HG03066 (cell line): ENCODE results near the gene RALA.
"Not testable (repeated sequence)": the region's sequence is repeated elsewhere in the genome, so short reads cannot be mapped to it uniquely, and the experiment has no call there.

ENCODE experiments used
- ATAC-seq: cut with Tn5 transposase; IDR thresholded peaks from one replicate; pipeline ENCODE4 v1.9.1; 2021; ENCODE audit warnings: low read depth; ENCODE audit not compliant: unreplicated experiment

Gene RALA

GRCh38 chr7:39679874-39680273, 56.5 kb downstream of the RALA start:
- not testable (repeated sequence) for ATAC-seq

- no peak for ATAC-seq
Measured at GRCh38 chr7:39681887-39682441, 58.6 kb downstream of the RALA start.

GRCh38 chr7:39683216-39683845, 60.0 kb downstream of the RALA start:
- no peak for ATAC-seq

GRCh38 chr7:39686261-39686924, 63.0 kb downstream of the RALA start:
- no peak for ATAC-seq

DNA sequence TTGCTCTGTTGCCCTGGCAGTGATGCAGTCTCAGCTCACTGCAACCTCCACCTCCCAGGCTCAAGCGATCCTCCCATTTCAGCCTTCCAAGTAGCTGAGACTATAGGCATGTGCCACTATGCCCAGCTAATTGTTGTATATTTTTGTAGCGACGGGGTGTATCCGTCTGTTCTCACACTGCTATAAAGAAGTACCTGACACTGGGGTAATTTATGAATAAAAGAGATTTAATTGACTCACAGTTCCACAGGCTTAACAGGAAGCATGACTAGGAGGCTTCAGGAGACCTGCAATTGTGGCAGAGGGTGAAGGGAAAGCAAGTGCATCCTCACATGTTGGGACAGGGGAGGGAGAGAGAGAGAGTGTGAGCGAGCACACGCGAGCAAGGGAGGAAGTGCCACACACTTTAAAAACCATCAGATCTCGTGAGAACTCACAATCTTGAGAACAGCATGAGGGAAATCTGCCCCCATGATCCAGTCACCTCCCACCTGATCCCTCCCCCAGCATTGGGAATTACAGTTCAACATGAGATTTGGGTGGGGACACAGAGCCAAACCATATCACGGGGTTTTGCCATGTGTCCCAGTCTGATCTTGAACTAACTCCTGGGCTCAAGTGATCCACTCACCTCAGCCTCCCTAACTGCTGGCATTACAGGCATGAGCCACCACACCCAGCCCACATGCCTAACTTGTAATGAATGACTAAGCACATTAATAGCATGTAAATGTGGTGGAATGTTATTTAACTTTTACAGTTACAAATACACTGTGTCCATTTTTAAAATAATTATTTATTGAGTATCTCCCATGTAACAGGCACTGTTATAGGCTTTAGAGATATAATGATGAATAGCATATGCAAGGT, 65.5 kb downstream of the RALA start:
- ATAC-seq = no peak

GRCh38 chr7:39691821-39692220, 68.4 kb downstream of the RALA start:
- ATAC-seq = no peak

- ATAC-seq = not testable (repeated sequence)
Measured at GRCh38 chr7:39693086-39693485, 69.7 kb downstream of the RALA start.

GRCh38 chr7:39693812-39694211, 70.4 kb downstream of the RALA start:
- ATAC-seq = no peak

DNA sequence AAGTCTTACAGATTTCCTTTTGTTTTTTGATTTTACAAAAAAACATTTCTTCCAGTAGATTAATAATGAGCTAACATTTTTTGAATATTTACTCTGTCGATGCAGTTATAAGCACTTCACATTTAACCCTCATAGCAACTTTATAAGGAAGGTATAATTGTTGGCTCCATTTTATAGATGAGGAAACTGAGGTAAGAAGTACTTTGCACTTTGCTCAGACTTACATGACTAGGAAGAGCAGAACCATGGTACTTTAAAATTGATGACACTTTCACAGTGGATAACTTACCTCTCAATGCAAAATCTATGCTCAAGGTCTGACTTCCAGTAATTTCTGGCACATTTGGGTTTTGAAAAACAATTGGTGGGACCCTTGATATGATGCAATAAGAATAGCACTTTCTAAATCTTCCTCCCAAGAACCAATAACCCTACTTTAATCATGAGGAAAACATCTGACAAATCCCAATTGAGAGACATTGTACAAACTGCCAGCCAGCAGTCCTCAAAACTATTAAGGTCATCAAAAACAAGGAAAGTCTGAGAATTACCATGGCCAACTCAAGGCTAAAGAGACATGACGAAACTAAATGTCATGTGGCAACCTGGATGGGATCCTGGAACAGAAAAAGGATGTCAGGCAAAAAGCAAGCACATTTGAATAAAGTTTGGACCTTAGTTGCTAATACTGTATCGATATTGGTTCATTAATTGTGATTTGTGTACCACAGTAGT, 72.6 kb downstream of the RALA start:
- ATAC-seq = no peak

DNA sequence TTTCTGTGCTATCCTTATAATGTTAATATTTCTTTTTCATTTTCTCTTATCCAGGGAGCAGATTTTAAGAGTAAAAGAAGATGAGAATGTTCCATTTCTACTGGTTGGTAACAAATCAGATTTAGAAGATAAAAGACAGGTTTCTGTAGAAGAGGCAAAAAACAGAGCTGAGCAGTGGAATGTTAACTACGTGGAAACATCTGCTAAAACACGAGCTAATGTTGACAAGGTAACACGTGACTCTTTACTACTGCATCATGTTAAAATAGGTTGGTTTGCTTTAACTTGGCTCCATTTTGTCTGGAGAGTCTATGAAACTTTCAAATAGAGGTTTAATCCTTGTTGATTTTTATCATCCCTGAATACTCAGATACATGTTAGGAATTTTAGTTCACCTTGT, 73.3 kb downstream of the RALA start:
- no peak for ATAC-seq

DNA sequence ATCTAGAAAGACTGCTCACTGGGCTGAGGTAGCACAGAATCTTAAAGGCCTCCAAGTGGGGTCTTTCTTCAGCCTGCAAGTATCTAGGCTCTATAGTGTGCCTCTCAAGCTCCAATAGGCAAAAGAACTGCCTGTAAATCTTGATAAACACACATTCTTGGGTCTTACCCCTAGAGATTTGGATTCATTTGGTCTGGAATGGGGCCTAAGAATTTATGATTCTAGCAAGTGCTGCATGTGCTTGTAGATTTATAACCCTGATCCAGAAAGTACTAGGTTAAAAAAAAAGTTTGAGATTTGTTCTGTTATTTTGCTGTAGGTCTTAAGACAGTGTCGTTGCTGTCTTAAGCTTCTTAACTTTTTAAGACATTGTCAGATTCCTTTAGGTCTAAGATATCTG, 74.1 kb downstream of the RALA start:
- ATAC-seq = no peak

DNA sequence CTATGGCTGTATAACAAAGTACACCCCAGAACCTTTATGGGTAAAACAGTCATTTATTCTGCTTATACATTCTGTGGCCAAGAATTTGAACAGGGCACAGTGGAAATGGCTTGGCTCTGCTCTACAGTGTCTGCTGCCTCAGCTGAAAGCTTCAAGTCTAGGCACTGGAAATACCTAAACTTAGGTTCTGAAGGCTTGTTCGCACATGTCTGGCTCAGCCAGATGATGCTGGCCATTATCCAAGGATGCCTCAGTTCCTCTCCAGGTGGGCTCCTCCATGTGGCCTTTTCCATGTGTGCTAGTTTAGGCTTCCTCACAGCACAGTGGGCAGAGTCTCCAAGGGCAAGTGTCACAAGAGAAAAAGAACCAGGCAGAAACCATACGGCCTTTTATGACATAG, 76.8 kb downstream of the RALA start:
- no peak for ATAC-seq

- no peak for ATAC-seq
Measured at GRCh38 chr7:39700932-39701331, 77.6 kb downstream of the RALA start.

- ATAC-seq = no peak
Measured at GRCh38 chr7:39702133-39702532, 78.8 kb downstream of the RALA start.

GRCh38 chr7:39703144-39703543, 79.8 kb downstream of the RALA start:
- no peak for ATAC-seq

- no peak for ATAC-seq
Measured at GRCh38 chr7:39709029-39709428, 85.7 kb downstream of the RALA start.

- ATAC-seq = no peak
Measured at GRCh38 chr7:39709768-39710311, 86.5 kb downstream of the RALA start.

DNA sequence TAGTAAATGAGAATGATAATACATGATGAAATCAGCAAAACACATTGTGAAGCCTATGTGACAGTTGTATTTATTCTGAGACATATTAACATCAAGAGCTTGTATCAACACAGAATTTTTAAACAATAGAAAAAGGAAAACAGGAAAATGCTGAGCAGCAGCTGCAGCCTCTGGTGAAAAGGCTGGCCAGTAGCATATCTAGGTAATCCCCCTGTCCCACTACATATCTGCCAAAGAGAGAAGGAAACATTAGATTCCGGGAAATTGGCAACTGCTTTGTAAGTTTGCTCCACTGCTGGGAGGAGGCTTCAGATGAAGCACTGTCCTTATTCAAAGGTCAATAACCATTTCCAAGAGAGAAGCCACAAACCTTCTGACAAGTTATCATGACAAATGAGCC, 89.4 kb downstream of the RALA start:
- ATAC-seq = no peak

DNA sequence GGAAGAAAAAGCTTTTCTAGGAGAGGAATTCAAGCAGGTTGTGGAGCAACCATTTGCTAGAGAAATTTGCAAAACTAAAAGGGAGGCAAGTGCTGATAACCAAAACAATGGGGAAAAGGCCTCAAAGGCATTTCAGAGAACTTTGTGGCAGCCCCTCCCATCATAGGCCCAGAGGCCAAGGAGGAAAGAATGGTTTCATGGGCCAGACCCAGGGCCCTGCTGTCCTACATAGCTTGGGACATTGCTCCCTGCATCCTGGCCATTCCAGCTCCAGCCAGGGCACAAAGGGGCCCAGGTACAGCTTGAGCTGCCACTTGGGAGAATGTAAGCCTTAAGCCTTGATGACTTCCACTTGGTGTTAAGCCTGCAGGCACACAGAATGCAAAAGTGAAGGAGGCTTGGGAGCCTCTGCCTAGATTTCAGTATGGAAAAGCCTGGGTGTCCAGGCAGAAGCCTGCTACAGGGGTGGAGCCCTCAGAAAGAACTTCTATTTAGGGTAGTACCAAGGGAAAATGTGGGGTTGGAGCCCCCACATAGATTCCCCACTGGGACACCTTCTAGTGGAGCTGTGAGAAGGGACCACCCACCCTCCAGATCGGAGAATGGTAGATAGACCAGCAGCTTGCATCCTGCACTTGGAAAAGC, 91.2 kb downstream of the RALA start:
- no peak for ATAC-seq

DNA sequence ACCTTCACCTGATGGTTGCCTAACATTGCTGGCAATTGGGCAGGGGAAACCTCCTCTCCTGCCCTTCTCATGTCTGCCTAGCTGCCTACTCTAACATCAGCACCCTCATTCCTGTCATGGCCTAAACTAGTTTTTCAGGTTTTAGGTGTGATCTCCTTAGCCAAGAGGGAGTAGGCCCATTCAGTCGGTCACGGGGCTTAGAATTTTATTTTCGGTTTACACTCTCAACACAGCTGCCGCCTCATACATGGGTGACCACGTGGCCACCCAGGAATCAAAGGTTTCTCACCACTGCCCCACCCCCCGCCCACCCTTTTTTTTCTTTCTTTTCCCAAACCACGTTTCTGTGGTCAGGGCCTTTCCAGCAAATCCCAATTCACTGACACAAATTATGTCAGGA, 97.2 kb downstream of the RALA start:
- ATAC-seq = no peak
